Upper lobe of right lung (tissue), 1 donor: ENCODE data around the gene FADS6. TPM values are rescaled to one million over a fixed set of nuclear protein-coding genes. Genes with fewer than 3 reads are reported as not detected.
"Not testable (repeated sequence)": the region's sequence is repeated elsewhere in the genome, so short reads cannot be mapped to it uniquely, and the experiment has no call there.

ENCODE experiments used
- ATAC-seq: fragments of 200-7000 bp; cut with Tn5 transposase; one replicate; pipeline ENCODE4 v1.9.1; 2020; ENCODE audit warnings: mild to moderate bottlenecking, moderate library complexity
- DNase-seq: peaks from one replicate; pipeline ENCODE4 v3.0.0-alpha.2; 2020
- H3K27ac ChIP-seq: fragments of 200-600 bp; one replicate; pipeline ENCODE4 v1.8.0; 2022
- H3K27me3 ChIP-seq: fragments of 200-600 bp; one replicate; pipeline ENCODE4 v1.8.0; 2022; ENCODE audit warnings: mild to moderate bottlenecking
- H3K36me3 ChIP-seq: fragments of 200-600 bp; one replicate; pipeline ENCODE4 v1.8.0; 2022
- H3K4me1 ChIP-seq: fragments of 200-600 bp; one replicate; pipeline ENCODE4 v1.8.0; 2022
- H3K4me3 ChIP-seq: fragments of 200-600 bp; one replicate; pipeline ENCODE4 v1.8.0; 2022; ENCODE audit warnings: mild to moderate bottlenecking
- H3K9me3 ChIP-seq: fragments of 200-600 bp; one replicate; pipeline ENCODE4 v1.8.0; 2022
- CTCF ChIP-seq: fragments of 200-600 bp; IDR thresholded peaks from one replicate; pipeline ENCODE4 v1.8.0; 2022; ENCODE audit warnings: antibody characterized with exemption
- intact Hi-C: fragments of 100-400 bp; cut with DNase I; formaldehyde crosslinking; loops from one replicate; pipeline ENCODE4 v1.11.0; 2022
- total RNA-seq: library from RNA; stranded (reverse); fragmentation: NEBNext Ultra II Directional; extraction: Animal tissue kit (Norgen Biotek cat#: 25700); gene quantifications from one replicate; pipeline ENCODE4 v1.2.1, GENCODE V29; 2021
- donor health status: DM: no; HTN: yes; CAD: no; lungs with severe emphysema.

FADS6 gene
- total RNA-seq, 1 donor from 2014 or later: not detected

- DNase-seq: no peak
- Histone ChIP-seq H3K27me3 (no peaks in the 10 kb centered on the region), H3K9me3 (no peaks in the 10 kb centered on the region), H3K36me3 (no peaks in the 10 kb centered on the region), H3K4me1 (peaks cover 15% of the 10 kb centered on the region), H3K27ac (no peak overlapping the region), H3K4me3 (no peak overlapping the region)
- no peak for TF ChIP-seq CTCF
- intact Hi-C loops: no loop called here
- no peak for ATAC-seq
Measured at GRCh38 chr17:74870512-74870911, 22.9 kb downstream of the FADS6 start.

GRCh38 chr17:74870028-74870427, 23.4 kb downstream of the FADS6 start:
- intact Hi-C loops, H3K4me3 ChIP-seq, H3K27me3 ChIP-seq, ATAC-seq, H3K27ac ChIP-seq, H3K9me3 ChIP-seq, H3K36me3 ChIP-seq, DNase-seq: not testable (repeated sequence)
- H3K4me1 ChIP-seq: peaks cover 15% of the 10 kb centered on the region

- TF ChIP-seq CTCF: no peak
- Histone ChIP-seq H3K4me1 (peaks cover 13% of the 10 kb centered on the region), H3K36me3 (no peaks in the 10 kb centered on the region), H3K27me3 (no peaks in the 10 kb centered on the region), H3K4me3 (no peak overlapping the region), H3K27ac (no peak overlapping the region), H3K9me3 (no peaks in the 10 kb centered on the region)
- DNase-seq (no peak), ATAC-seq (no peak)
- intact Hi-C loops: loop anchor here (10.0 kb wide), 1 partner anchor 124 kb away; the partner anchor contains the start of gene NHERF1
Measured at GRCh38 chr17:74868908-74869255, 24.6 kb downstream of the FADS6 start.

- ATAC-seq: no peak
- Histone ChIP-seq H3K27ac (no peak overlapping the region), H3K9me3 (no peaks in the 10 kb centered on the region), H3K36me3 (no peaks in the 10 kb centered on the region), H3K4me1 (peaks cover 11% of the 10 kb centered on the region), H3K4me3 (no peak overlapping the region), H3K27me3 (no peaks in the 10 kb centered on the region)
- DNase-seq: no peak
- no peak for TF ChIP-seq CTCF
- intact Hi-C loops: loop anchor here (10.0 kb wide), 1 partner anchor 124 kb away; the partner anchor contains the start of gene NHERF1
Measured at GRCh38 chr17:74868251-74868907, 25.1 kb downstream of the FADS6 start.

- Histone ChIP-seq H3K27me3 (peaks cover 5% of the 10 kb centered on the region), H3K4me1 (peaks cover 7% of the 10 kb centered on the region), H3K9me3 (no peaks in the 10 kb centered on the region), H3K36me3 (no peaks in the 10 kb centered on the region), H3K27ac (no peak overlapping the region), H3K4me3 (no peak overlapping the region)
- intact Hi-C loops: loop anchor here (10.0 kb wide), 1 partner anchor 122 kb away; the partner anchor contains the start of gene NHERF1
- no peak for TF ChIP-seq CTCF
- ATAC-seq (no peak), DNase-seq (no peak)
Measured at GRCh38 chr17:74866198-74866835, 27.1 kb downstream of the FADS6 start.

GRCh38 chr17:74865504-74866197, 27.8 kb downstream of the FADS6 start:
- Histone ChIP-seq H3K27ac (no peak overlapping the region), H3K4me1 (peaks cover 12% of the 10 kb centered on the region), H3K36me3 (no peaks in the 10 kb centered on the region), H3K4me3 (no peak overlapping the region), H3K27me3 (peaks cover 12% of the 10 kb centered on the region), H3K9me3 (no peaks in the 10 kb centered on the region)
- ATAC-seq (no peak), DNase-seq (no peak)
- intact Hi-C loops: loop anchor here (10.0 kb wide), 1 partner anchor 121 kb away; the partner anchor contains the start of gene NHERF1
- TF ChIP-seq CTCF: no peak
